ENCODE data around the gene RSPH9. TPM values are rescaled to one million over a fixed set of nuclear protein-coding genes. Genes with fewer than 3 reads are reported as not detected.

RSPH9 gene, protein sequence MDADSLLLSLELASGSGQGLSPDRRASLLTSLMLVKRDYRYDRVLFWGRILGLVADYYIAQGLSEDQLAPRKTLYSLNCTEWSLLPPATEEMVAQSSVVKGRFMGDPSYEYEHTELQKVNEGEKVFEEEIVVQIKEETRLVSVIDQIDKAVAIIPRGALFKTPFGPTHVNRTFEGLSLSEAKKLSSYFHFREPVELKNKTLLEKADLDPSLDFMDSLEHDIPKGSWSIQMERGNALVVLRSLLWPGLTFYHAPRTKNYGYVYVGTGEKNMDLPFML
- polyA plus RNA-seq (2013, experiment 1 of 2; ENCODE audit: insufficient read length), result 0.85 TPM
- 0.83 TPM for polyA plus RNA-seq (2013, experiment 2 of 2; ENCODE audit: insufficient read length)

DNA sequence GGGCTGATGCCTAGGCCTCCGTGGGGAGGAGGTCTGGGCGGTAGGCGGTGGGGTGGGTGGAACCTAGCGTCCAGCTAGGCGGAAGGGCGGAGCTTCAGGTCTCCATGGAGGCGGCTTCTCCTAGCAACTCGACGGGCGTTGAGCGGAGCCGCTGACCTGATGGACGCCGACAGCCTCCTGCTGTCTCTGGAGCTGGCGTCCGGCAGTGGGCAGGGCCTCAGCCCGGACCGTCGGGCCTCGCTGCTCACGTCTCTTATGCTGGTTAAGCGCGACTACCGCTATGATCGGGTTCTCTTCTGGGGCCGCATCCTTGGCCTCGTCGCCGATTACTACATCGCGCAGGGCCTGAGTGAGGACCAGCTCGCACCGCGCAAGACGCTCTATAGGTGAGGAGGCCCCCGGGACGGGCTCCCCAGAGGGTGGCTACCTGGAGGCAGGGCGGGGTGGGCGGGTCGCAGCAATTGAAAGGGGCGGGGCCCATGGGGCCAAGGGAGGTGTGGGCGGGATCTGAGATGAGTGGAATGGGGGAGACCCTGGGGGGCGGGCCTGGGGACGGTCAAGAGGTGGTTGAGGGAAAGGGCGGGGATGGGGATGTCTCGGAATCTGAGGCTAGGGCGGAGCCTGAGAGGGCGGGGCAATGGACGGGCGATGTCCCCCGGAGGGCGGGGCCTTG lies at the start of gene RSPH9:
Gene RSPH9, plus strand, starts transcription at position 97 of the 673 bp plus-strand sequence. Its CDS starts 63 bp downstream, at position 160.
- peak; percentile 56 for DNase-seq

DNA sequence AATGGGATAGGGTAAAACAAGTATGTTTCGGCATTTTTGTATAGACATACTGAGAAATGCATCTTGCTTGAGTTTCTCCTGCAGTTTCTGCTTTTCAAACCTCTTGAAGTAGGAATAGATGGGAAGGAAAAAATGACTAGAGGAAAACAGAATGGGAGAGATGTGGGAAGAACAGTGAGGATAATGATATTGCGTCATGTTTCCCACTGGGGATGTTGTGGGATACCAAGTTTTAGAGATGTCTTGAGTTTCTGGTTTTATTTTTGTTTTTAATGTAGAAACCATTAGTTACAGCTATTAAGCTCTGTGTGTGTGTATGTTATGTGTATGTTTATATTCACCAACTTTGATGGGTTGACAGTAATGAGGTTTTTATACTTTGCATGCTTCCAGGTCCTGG lies 44.2 kb upstream of the RSPH9 start:
- no peak for DNase-seq

DNA sequence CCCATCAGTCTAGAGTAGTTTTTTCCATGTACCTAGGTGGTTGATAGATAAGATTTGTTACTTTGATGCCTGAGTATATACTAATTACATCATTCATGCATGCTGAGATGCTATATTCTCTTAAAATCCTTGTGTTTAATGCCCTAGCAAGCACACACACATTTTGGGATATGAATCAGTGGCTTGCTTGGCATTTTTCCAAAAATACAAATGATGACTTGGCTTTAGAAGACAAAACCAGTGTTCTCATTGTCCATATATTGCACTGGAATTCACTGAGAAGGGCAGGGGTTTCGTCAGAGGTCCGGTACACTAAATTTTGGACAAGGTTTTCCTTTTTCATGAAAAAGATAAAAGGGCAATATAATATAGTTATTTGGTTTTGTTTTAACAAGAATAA lies 40.7 kb upstream of the RSPH9 start:
- DNase-seq, result peak; percentile 78

DNA sequence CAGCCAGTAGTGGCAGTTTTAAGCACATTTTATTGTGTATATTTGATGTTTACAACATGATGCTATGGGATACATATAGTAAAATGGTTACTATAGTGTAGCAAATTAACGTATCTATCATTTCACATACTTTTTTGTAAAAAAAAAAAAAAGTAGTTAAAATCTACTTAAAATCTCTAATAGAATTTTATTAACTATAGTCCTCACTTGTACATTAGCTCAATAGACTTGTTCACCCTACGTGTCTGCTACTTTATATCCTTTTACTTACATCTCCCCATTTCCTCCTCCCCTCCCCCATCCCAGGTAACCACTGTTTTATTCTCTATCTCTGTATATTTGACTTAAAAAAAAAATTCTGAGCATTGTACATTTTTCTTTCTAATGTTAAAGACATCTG lies 38.8 kb upstream of the RSPH9 start:
- no peak for DNase-seq

DNA sequence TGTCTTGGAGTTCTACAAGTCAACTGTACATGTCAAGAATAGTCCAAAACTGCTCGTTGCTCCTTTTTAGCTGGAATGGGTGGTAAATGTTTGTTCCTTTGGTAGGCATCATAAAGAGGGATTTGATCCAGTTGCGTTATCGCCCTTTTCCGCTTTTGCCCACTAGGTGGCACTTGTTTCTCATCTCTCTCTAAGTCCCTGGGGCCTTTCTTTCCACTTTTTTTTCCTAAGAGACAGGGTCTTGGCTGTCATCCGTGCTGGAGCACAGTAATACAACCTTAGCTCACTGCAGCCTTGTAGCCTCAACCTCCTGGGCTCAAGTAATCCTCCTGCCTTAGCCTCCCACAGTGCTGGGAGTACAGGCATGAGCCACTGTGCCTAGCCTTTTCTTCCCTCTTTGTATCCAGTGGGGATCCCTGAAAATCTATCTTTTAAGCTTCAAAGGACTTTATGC lies 36.5 kb upstream of the RSPH9 start:
- DNase-seq, result peak; percentile 81

DNA sequence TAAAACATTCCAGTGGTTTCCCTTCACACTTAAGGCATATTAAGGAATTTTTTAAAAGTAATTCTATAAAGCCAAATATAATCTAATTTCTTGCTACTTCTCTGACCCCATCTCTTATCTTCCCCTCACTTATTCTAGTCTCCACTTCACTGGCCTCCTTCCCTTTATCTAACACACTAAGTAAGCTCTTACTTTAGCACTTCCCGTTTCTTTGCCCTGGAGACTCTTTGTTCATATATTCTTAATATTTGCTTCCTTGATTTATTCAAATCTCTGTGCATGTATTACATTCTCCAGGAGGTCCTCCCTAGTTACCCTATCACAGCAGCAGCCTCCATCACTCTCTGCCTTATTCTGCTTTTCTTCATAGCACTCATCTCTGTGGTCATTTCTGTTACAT lies 36.0 kb upstream of the RSPH9 start:
- DNase-seq, result no peak

DNA sequence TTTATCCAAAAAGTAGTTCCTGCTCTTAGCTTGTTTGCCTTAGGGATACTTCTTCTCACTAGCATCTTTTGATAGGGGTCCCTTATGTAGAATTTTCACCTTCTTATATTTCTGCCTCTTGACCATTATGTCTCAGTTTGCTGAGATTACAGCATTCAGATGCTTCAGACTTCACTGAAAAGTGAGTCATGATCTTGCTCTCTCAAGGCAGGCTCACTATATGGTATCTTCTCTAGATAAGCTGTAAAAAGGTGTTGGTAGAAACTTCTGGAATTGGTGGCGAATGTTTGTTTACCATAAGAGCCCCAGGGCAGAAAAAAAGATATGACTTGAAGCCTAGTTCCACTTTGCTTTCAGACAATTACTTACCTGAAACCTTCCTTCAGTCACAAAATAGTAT lies 35.4 kb upstream of the RSPH9 start:
- no peak for DNase-seq

DNA sequence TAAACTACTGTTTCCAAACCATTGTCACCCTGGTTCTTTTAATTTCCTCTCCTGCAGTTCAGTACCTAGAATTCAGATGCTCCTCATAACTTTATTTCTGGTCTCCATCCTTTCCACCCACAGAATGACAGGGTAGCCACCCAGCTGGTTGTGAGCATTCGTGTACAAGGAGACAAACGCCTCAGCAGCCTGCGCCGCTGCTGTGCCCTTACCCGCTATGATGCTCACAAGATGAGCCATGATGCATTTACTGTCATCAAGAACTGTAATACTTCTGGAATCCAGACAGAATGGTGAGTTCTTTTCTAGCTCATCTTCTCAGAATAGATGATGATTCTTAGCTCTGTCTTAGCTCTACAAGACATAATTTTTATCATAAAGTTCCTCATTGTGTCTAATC lies 34.4 kb upstream of the RSPH9 start:
- DNase-seq, result no peak

DNA sequence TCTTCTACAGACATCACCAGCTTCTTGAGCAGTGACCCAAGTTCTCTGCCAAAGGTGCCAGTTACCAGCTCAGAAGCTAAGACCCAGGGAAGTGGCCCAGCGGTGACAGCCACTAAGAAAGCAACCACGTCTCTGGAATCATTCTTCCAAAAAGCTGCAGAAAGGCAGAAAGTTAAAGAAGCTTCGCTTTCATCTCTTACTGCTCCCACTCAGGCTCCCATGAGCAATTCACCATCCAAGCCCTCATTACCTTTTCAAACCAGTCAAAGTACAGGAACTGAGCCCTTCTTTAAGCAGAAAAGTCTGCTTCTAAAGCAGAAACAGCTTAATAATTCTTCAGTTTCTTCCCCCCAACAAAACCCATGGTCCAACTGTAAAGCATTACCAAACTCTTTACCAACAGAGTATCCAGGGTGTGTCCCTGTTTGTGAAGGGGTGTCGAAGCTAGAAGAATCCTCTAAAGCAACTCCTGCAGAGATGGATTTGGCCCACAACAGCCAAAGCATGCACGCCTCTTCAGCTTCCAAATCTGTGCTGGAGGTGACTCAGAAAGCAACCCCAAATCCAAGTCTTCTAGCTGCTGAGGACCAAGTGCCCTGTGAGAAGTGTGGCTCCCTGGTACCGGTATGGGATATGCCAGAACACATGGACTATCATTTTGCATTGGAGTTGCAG lies 31.0 kb upstream of the RSPH9 start:
- DNase-seq, result no peak

DNA sequence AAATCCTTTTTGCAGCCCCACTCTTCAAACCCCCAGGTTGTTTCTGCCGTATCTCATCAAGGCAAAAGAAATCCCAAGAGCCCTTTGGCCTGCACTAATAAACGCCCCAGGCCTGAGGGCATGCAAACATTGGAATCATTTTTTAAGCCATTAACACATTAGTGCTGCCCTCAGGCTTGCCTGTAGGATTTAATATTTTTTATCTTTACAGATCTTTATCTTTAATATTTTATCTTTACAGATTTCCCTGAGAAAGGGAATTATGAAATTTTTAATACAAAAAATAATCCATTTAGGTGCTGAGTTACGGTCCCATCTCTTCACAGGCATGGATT lies 30.5 kb upstream of the RSPH9 start:
- DNase-seq, result no peak

DNA sequence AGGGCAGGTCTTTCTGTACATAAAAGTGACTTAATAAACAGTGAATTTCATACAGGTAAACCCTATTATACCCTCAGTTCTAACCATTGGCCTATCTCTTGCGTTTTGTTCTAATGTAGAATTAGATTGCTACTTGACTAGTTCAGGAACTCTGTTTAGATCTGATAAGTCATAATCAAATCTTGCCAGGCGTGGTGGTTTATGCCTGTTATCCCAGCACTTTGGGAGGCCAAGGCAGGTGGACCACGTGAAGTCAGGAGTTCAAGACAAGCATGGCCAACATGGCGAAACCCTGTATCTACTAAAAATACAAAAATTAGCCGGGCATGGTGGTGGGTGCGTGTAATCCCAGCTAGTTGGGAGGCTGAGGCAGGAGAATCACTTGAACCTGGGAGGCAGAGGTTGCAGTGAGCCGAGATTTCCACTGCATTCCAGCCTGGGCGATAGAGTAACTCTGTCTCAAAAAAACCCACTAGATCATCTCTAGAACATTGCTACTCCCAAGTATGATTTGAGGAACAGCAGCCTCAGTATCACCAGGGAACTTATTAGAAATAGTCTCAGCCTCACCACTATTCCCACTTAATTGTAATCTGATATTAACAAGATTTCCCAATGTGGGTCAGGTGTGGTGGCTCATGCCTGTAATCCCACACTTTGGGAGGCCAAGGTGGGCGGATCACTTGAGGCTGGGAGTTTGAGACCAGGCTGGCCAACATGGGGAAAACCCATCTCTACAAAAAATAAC lies 27.9 kb upstream of the RSPH9 start:
- DNase-seq, result no peak

DNA sequence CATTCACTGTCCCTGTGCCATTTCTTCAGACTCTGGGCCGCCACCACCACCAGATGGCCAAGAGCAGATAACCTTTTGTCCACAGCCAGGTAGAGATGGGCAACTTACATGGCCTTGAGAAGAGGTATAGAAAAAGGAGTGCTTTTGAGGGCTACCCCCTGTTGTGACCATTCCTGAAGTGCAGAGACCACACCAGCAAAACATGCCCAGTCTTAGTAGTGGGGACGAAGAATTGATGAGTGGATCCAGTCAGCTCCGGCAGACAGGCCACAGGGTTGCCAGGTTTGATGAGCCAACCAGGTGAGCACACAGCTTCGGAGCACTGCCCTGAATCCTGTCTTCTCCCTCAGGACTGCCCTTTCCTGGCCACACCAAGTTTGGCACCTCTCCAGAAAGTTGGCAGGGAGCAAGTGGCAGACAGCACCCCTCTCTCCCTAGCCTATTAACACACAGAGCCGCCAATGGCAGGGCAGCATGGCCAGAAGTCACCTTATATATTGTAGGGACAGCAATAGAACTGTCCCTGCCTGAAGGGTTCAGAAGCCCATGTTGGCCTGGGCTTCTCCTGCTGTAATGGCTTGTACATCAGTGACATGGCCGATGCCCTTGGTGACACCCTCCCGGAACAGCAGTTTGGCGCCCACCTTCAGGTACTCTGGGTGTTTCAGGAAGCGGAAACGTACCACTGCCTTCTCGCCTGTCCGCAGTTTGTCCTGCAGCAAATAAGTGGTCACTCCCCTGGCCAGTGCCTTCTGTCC lies 23.6 kb upstream of the RSPH9 start:
- DNase-seq, result no peak

DNA sequence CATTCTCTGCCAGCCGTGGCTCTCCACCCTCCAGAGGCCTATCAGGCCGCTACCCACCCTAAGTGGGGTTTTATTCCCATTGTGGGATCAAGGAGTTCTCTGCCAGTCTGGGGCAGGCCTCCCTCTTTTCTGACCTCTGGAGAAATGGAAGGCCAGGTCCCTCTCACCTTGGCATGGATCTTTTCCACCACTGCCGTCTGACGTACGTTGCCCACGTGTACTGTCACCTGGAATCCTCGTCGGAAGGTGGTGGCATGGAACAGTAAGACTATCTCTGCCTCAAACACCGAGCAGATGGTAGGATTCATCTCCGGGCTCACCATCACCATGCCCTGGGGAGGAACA lies 23.0 kb upstream of the RSPH9 start:
- DNase-seq, result no peak

DNA sequence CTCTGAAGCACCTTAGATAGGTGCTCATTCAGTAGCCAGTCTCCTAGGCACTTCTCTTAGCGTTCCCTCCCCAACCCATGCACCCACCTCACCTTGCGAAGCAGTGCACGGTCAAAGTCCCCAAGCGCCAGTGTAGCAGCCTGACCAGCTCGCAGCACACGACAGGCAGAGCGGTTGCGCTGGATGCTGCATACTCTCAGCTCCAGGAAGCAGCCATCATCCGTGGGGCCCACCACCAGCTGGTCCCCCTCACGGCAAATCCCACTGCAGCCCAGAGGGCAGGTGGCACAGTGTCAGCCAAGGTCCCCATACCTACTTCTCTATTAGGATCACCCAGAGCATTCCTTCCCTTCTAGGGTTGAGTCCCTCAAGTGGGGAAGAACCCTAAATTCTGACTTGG lies 22.3 kb upstream of the RSPH9 start:
- DNase-seq, result no peak

DNA sequence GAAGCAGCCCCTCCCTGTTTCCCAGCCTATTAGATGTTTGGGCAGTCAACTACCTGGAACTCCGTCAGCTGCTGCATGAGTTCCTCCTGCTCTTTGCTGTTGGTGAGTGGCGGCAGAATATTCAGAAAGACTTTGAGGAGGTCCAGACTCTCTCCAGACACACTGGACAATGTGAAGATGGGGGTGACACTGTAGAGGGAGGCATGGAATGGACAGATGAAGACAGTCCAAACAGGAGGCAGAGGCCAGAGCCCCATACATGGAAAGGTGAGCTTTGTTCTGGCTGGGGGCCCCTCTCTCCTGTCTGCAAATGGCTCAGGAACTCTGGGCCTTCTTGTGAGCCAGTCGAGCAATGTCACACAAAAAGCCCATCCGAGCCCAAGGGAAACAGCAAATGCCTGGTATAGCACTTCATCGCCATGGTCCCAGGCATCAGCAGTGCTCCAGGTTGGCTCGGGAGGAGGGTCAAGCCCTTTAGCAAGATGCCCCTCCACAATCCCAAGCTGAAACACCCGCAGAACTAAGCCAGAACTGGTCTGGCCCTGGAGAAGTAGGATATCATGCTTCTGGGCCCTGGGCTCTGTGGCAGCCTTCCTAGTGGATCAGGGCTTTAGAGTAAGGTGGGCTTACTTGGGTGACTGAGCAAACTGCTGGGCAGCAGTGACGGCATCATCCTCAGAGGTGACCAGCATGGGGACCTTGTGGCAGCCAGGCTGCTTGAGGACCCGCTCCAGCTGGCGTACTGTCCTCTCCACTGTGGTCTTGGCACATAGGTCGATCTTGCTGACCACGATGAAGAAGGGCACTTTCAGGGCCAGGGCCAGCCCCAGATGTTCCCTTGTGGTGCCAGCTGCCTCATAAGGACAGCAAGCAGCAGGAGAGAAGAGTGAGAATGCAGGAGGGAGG lies 20.7 kb upstream of the RSPH9 start:
- no peak for DNase-seq

DNA sequence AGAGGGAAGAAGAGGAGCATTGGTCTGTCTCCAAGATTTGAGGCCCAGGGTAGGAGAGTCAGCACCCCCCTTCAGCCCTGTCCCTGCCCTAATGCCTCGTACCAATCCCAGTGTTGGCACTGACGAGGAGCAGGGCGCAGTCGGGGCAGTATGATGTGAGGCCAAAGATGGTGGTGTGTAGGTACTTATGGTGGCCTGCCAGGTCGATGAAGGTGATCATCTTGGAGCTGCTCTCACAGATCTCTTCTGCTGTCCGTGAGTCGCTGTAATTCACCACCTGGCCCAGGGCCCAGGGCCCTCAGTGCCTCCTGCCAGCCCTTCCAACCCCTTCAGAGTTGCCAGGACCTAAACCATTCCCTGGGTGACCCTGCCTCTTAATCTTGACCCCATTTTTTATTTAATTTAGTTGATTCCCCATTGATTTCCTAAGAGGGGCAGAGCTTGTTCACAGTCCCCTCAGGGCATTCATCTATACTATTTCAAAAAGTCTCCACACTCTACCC lies 20.0 kb upstream of the RSPH9 start:
- no peak for DNase-seq

DNA sequence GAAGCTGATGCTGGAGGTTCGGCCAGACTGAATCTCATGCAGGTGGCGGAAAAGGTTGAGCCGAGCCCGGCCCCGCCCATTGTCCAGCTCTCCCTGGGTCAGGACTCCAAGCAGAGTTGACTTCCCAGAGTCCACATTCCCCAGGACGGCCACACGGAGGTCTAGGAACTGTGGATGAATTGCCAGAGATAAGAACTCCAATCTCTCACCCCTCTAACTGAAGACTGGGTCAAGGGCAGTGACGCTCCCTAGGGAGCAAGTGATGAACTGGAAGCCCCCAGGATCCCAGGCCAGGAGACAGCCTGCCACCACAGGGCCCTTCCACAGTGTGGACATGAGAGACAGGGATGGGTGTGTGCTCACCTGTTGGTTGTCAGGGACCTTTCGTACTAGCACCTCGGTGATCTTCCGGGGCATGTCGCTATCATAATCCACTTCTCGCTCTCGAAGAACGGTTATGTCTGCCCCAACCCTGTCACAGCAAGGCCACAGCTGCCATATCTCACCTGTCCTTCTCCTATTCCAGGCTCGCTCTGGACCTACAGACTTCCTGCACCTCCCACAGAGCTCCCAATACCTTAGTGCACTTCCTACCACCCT lies 19.3 kb upstream of the RSPH9 start:
- no peak for DNase-seq

DNA sequence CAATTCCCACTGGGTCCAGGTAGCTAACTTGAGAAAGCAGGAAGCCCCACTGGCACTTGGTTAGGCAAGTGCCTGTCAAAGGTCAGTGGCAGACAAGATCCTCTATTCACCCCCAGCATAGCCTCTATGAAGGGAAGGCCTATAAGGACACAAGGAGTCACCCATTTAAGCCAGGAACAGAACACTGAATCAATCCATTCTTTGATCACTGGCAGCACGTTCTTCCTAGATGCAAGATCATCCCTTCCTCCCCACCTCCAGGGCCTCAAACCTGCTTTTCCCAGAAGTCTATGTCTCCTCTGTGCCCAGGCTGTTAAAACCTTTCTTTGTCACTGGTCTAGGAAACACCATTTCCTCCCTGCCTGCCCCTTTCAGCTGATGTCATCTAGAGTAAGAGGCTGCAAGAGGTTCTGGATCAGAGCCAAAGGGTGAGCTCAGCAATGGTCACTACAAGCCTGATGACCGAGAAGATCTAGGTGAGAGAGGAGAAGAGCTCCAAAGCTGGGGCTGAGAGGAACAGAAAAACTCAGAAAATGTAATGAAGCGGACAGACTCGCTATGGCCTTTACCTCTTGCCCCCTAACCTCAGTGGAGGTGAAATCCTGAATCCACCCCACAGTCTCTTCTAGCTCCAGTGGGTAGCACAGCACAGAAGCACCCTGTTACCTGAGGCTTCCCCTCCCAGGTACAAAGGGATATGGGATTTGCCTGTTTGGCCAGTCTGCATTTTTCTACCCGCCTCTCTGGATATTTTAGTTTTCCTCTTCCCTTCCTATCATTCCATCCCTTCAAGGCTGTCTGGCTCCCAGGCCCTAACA lies 17.6 kb upstream of the RSPH9 start:
- DNase-seq, result peak; percentile 97

DNA sequence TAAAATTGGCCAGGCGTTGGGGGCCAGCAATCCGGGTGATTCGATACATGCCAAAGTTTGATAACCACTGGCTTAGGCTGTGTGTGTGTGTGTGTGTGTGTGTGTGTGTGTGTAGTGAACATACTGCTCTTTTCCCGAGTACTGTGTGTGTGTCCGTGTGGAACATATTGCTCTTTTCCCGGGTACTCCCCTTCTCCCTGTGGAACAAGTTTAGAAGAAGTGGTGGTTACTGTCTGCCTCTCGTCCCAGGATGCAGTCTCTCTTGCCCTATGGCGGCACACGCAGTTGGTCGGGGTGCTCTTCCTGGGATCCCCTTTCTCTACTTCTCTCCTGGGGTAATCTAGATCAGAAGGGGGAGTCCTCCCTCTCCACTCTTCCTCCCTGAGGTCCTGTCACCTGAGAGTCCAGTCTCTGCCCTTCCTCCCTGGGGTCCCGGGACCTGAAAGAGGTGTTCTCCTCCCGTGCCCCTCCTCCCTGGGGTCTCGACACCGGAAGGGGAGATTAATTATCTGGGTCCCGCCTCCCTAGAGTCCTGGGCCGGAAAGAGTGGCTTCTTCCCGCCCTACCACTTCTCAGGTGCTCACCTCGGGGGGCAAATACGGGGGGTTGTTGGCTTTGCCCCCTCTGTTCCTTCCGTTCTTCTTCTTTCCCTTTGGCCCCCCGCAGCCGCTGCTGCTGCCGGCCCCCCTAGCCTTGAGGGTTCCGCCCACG lies 16.3 kb upstream of the RSPH9 start:
- DNase-seq, result peak; percentile 65
